HG03342 (cell line): ENCODE results near the gene PTCSC3.

Experiments
- ATAC-seq: cut with Tn5 transposase; IDR thresholded peaks from one replicate; pipeline ENCODE4 v1.9.1; 2021; ENCODE audit warnings: mild to moderate bottlenecking, moderate library complexity; ENCODE audit not compliant: unreplicated experiment

The PTCSC3 gene

DNA sequence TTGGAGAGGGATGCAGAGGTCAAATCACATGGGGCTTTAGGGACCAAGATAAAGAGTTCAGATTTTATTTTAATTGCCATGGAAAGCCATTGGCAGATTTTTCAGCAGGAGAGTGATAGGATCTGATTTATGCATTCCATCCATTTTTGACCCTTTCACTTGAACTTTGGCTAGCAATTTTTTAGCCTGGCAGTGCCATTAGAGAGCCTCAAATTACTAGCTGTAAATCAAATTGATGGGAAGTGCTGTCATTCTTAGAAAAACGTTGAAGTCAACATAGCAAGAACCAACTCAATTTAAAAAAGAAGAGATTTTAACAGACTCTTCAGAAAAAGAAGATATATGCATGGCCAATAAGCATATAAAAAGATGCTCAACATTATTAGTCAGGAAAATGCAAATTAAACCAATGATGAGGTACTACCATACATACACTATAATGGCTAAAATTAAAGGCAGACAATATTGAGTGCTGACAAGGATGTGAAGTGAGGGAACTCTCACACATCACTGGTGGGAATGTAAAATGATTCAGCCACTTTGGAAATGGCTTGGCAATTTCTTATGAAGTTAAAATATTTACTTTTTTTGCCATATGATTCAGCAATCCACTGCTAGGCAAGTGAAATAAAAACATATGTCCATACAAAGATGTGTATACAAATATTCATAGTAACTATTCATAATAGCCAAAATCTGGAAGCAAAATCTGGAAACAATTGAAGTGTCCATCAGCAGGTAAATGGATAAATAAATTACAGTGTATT, 89.7 kb downstream of the PTCSC3 start:
- no peak for ATAC-seq

- no peak for ATAC-seq
These were observed 90.7 kb downstream of the PTCSC3 start for GRCh38 chr14:36085861-36086260.
